ENCODE data around the gene NOBOX. TPM values are rescaled to one million over a fixed set of nuclear protein-coding genes. Genes with fewer than 3 reads are reported as not detected.
"Not testable (repeated sequence)": the region's sequence is repeated elsewhere in the genome, so short reads cannot be mapped to it uniquely, and the experiment has no call there.

NOBOX gene
- not detected for total RNA-seq

GRCh38 chr7:144403649-144404061, at the start of gene NOBOX:
TSS of gene NOBOX (minus strand) at chr7:144403693.
- DNase-seq (ENCODE audit: low read depth in 2 of 3, low spot score in 2 of 3): no peak

DNA sequence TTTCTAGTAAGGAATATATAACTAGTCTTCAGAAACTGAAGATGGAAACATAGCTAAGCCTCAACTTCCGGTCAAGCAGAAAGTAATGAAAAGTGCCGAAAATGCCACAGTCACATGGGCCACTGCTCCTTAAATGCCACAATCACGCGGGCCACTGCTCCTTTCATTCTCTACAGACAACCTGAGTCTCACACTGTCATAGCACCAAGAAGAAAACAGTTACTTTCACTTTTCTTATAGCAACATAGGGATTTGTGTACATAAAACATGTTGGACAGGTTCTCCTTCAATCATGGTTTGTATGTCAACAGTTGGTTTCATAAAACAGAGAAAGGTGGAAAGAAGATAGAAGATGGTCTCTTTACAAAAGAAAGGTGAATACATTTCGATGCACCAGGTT, 48.6 kb upstream of the NOBOX start:
- no peak for DNase-seq (ENCODE audit: low read depth in 2 of 3, low spot score in 2 of 3)

DNA sequence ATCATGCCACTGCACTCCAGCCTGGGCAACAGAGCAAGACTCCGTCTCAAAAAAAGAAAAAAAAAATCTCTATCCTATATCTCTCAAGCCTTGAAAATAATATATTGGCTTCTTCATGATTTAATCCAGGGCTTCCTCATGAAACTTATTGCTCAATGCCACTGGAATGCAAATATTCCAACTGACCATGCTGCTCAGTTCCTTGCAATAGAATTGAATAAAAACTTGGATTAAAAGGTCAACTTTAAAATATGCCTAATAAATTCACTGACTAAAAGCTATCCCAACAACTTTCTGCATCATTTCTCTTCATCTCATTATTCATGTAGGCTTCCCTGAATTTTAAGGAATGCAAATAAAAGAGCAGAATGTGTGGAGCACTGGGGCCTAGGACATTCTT, 42.1 kb upstream of the NOBOX start:
- no peak for DNase-seq (ENCODE audit: low read depth in 2 of 3, low spot score in 2 of 3)

DNA sequence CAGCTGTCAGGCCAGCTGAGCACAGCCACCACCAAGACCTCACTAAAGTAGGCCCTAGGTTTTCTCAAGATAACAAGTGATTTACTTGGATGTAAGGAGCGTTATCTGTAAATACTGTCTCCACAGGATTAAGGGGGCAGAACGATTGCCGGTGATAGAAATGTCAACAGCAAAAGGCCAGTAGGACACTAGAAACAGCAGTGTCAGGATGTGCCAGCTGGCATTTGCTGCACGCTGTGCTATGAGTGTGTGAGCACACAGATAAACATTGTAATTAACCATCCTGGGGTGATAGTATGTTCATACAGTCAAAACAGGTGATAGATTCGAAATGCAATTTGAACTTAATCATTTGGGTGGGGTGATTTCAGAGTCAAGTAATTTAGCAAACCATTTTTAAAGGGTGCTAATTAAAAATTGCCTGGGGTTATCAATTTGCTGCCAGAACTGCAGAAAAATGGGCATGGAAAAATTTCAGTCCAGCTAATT, 36.3 kb upstream of the NOBOX start:
- DNase-seq (ENCODE audit: low read depth in 2 of 3, low spot score in 2 of 3): no peak

- no peak for DNase-seq (ENCODE audit: low read depth in 2 of 3, low spot score in 2 of 3)
These were observed 35.3 kb upstream of the NOBOX start for GRCh38 chr7:144438759-144439158.

GRCh38 chr7:144437370-144438191, 34.1 kb upstream of the NOBOX start:
- DNase-seq (ENCODE audit: low read depth in 2 of 3, low spot score in 2 of 3): peak in 2 of 3 donors; percentile 67 to 82

GRCh38 chr7:144436500-144436899, 33.0 kb upstream of the NOBOX start:
- DNase-seq (ENCODE audit: low read depth in 2 of 3, low spot score in 2 of 3): no peak

DNA sequence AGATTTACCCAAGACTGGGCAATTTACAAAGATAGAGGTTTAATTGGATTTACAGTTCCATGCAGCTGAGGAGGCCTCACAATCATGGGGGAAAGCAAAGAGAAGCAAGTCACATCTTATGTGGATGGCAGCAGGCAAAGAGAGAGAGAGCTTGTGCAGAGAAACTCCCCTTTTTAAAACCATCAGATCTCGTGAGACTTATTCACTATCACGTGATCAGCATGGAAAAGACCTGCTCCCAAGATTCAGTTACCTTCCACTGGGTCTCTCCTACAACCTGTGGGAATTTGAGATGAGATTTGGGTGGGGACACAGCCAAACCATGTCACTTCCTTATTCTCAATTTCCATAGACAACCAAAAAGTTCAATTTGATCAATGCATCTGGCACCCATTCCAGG, 24.9 kb upstream of the NOBOX start:
- DNase-seq (ENCODE audit: low read depth in 2 of 3, low spot score in 2 of 3): no peak

GRCh38 chr7:144427539-144427938, 24.0 kb upstream of the NOBOX start:
- DNase-seq (ENCODE audit: low read depth in 2 of 3, low spot score in 2 of 3): not testable (repeated sequence)

DNA sequence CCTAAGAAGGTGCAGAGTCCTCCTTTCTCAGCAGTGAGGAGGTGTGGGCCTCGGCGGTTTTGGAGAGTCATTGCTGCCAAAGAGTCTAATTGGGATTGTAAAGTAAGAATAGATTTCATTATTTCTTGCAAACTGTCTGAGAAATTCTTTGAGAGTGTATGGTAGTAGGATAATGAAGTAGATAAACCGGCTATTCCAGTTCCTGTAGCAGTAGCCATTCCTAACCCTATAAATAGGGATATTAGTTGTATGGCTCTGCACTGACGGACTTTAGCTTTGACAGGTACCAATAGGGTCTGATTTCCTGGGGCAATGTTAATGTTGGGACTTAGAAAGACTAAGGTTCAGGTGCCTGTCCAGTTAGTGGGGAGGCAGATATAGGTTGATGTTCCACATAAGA, 15.4 kb upstream of the NOBOX start:
- not testable (repeated sequence) for DNase-seq (ENCODE audit: low read depth in 2 of 3, low spot score in 2 of 3)

DNA sequence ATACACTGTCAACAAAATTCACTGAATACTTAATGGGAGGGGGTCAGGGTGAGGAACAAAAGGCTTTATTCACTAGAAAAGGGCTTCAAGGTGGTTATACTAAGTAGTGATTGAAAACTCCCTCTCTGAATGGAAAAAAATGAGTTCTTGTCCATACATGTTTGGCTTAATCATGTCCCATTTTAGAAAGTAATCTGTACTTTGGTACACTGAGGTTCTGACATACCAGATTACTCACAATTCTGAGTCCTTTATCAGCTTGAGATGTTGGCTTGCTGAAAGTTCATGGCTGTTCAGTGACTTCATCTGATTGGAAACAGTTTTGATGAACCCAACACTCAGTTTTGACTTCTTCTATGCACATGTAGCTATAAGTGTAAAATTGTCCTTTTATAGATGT, 12.8 kb upstream of the NOBOX start:
- DNase-seq (ENCODE audit: low read depth in 2 of 3, low spot score in 2 of 3): no peak

GRCh38 chr7:144415858-144416257, 12.4 kb upstream of the NOBOX start:
- DNase-seq (ENCODE audit: low read depth in 2 of 3, low spot score in 2 of 3): no peak

DNA sequence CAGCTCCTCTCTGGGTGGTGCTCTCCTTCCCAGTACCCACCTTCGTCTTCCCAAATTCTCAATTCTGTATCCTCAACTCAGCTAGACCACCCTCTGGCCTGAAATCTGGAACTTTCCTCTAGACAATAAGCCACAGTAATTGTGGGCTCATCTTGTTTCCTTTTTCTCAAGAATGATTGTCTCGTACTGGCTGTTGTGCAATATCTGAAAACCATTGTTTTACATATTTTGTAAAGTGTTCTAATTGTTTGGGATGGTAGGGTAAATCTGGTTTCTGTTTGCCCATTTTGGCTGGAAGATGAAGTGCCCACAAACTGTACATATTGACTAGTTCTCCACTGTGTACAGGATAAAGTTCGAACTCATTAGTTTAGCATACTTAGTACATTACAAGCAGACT, 11.3 kb upstream of the NOBOX start:
- no peak for DNase-seq (ENCODE audit: low read depth in 2 of 3, low spot score in 2 of 3)

DNA sequence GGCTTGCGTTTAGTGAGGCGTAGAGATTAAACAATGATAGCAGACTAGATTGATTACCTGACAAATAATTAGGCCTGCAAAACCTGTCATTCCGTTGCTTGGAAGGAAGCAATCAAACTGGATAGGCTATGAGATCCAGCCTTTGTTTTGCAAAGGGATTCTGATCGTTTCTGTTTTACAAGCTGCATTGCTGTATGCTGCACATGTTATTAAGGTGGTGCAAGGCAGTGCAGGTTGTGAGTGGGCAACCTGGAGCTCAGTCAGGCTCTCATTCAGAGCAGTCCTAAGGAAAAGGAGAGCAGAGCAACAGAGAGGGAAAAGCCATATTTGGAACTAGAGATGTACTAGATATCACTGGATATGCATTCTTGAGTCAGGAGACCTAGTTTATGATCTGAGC, 6.9 kb upstream of the NOBOX start:
- DNase-seq (ENCODE audit: low read depth in 2 of 3, low spot score in 2 of 3): no peak

GRCh38 chr7:144408121-144408520, 4.6 kb upstream of the NOBOX start:
- no peak for DNase-seq (ENCODE audit: low read depth in 2 of 3, low spot score in 2 of 3)

- no peak for DNase-seq (ENCODE audit: low read depth in 2 of 3, low spot score in 2 of 3)
These were observed 3.9 kb upstream of the NOBOX start for GRCh38 chr7:144407266-144407931.

DNA sequence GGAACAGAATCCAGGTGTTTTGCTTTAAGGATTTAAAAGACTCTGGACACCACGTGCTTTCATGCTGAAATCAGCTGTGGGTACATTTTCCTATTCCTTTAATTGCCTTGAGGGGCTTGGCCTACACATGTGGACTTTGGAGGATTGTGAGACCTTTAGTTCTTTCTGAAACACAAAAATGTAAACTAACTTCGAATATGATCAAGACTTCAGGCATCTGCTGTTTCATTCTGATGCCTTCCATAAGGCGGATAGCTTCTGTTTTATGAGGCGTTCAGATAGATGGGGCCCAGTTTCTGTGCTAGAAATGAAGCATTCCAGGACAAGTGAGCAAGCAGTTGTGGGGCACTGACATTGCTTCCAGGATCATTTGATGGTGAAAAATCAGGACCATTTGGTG, 1.5 kb upstream of the NOBOX start:
- DNase-seq (ENCODE audit: low read depth in 2 of 3, low spot score in 2 of 3): no peak

DNA sequence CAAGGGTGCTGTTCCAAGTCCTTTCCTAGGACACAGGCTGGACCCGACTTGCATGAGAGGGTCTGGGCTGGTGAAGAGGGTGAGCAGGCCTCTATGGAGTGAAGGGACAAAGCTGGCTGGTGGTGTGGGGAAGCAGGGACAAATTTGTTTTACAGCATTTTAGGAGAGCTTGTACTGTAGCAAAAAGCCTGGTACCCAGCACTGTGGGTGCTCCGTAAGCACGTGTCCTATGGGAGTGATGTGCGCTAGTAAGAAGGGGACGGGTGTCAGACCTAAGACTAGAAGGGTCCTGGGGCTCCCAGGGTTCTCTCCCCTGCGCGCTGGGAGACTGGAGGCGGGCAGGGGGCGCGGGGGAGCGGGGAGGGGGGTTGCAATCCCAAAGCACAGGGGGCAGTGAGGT, 391 bp downstream of the NOBOX start:
- DNase-seq (ENCODE audit: low read depth in 2 of 3, low spot score in 2 of 3): no peak

DNA sequence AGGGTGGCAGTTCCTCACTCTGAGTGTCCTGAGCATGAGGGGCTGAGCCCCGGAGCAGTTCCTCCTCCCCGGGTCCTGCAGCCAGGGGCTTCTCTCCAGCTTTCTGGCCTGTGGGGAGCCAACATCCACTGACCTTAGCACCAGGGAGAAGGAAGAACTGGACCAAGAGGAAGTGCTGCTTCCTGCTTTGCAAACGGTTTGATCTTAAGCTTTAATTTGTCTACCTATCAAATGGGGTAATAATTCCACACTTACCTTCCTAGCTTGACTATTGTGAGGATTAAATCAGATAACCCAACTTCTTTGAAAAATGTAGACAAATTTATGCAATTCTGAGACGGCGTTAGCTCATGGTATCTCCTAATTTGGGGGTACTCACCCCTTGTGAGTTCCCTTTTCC, 2.0 kb downstream of the NOBOX start:
- no peak for DNase-seq (ENCODE audit: low read depth in 2 of 3, low spot score in 2 of 3)

DNA sequence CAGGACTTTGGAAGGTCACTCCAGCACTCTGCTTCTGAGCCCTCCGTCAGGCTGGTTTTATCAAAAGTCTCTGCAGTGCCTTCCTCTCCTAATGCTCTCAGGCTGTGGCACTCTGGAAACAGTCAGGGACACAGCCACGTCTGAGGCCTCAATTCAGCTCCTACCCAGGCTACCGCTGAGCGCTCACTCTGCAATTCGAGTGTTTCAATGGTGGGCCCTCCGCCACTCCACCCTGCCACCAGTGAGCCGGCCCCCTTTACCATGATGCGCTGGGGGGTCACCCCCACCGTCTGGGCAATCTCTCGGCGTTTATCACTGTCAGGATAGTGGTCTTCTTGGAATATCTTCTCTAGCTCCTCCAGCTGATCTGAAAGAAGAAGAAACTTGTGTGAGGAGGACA, 3.5 kb downstream of the NOBOX start:
- no peak for DNase-seq (ENCODE audit: low read depth in 2 of 3, low spot score in 2 of 3)

DNA sequence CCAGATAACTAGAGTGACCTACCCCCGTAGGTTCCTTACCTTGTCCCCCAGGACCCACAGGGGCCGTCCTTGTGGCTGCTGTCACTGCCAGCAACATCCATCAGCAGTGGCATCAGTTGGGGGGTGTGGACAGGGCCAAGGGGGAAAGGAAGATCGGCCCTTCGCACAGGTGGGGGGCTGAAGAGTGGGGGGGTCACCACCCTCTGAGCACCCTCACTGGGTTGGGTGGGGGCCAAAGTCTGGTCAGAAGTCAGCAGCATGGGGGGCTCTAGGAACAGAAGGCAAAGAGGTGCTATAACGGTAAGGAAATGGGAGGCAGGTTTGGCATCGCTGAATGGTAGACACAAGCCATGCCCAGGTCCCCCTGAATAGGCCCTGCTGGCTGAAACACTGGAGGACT, 4.6 kb downstream of the NOBOX start:
- DNase-seq (ENCODE audit: low read depth in 2 of 3, low spot score in 2 of 3): no peak

DNA sequence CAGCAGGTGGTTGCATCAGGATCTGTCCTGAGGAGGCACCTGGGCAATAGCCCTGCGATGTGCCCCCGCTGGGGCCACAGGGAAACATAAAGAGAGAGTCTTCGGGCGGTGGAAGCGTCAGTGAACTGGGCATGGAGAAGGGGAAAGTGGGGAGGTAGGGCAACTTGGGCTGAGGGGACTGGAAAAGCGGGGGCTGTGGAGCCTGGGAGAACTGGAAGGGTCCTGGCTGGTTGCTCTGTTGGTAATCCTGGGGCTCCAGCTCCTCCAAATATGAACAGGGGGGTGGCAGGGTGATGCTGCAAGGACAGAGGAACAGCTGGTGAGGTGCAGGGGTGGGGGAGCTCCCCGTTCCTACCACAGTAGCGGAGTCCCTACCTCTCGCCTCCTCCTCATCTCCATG, 5.2 kb downstream of the NOBOX start:
- no peak for DNase-seq (ENCODE audit: low read depth in 2 of 3, low spot score in 2 of 3)

Data from hematopoietic multipotent progenitor cell (in vitro differentiated cells).